Body of pancreas (tissue), 4 donors: ENCODE measurements around the gene DLGAP5. TPM values are rescaled to one million over a fixed set of nuclear protein-coding genes. Genes with fewer than 3 reads are reported as not detected.
A peak's percentile ranks its signal among the peaks of the same experiment; 100 is the strongest.

Experiments
- ATAC-seq: fragments of 150-250 bp; one replicate; pipeline ENCODE4 v1.9.1; 2016
- DNase-seq, 4 donors: peaks; one replicate each; pipeline ENCODE4 v3.0.0-alpha.2; 2019
- H3K27ac ChIP-seq, 4 donors: fragments of 200-600 bp; sonication (generic); 1 replicate in 3 of 4; 2 replicates in 1 of 4; pipeline versions ENCODE4 v1.5.1 to v1.6.1; 2016 to 2019; ENCODE audit warnings: mild to moderate bottlenecking in 1 of 4, mixed read lengths in 1 of 4, moderate library complexity in 1 of 4
- H3K27me3 ChIP-seq, 2 donors: fragments of 200-600 bp; sonication (generic); one replicate each; pipeline ENCODE4 v1.6.0; 2016; ENCODE audit warnings: mild to moderate bottlenecking in 1 of 2
- H3K36me3 ChIP-seq, 2 donors: fragments of 200-600 bp; sonication (generic); replicated peaks in 1 of 2; 2 replicates each; pipeline ENCODE4 v1.5.1; 2016; ENCODE audit warnings: low read depth in 2 of 2; ENCODE audit not compliant: insufficient read depth in 1 of 2
- H3K4me1 ChIP-seq: fragments of 200-600 bp; sonication (generic); one replicate; pipeline ENCODE4 v1.6.0; 2016
- H3K4me3 ChIP-seq, 2 donors: fragments of 200-600 bp; sonication (generic); 1 replicate in 1 of 2; 2 replicates in 1 of 2; pipeline ENCODE4 v1.5.1; 2016 to 2019
- H3K9me3 ChIP-seq, 3 donors: fragments of 200-600 bp; sonication (generic); 1 replicate in 2 of 3; 2 replicates in 1 of 3; pipeline ENCODE4 v1.5.1; 2016
- CTCF ChIP-seq, 7 experiments: fragments of 450-650 bp in 4 of 7; fragments of 200-600 bp in 3 of 7; sonication (generic) in 3 of 7; IDR thresholded peaks; one replicate each; pipeline ENCODE4 v1.5.1; 2016 to 2019; ENCODE audit warnings: antibody characterized with exemption in 7 of 7
- POLR2A ChIP-seq, 3 donors: fragments of 450-650 bp; IDR thresholded peaks; one replicate each; pipeline ENCODE4 v1.6.1; 2016; ENCODE audit warnings: antibody characterized with exemption in 3 of 3, mild to moderate bottlenecking in 2 of 3
- WGBS, 2 donors: methylation state at CpG; one replicate each; pipeline ENCODE4 v1.1.5; 2017; 5-methylcytosine and 5-hydroxymethylcytosine counted together
- intact Hi-C: fragments of 100-400 bp; cut with DNase I; formaldehyde crosslinking; loops from one replicate; pipeline ENCODE4 v1.15.1; 2023
- total RNA-seq, 2 donors: library from RNA; depleted of rRNA; stranded (reverse); fragments of >200 nt; gene quantifications; one replicate each; pipeline ENCODE4 v1.1.0, GENCODE V29; 2016

DLGAP5 gene
- total RNA-seq, 2 donors from 2014 or later: not detected

DNA sequence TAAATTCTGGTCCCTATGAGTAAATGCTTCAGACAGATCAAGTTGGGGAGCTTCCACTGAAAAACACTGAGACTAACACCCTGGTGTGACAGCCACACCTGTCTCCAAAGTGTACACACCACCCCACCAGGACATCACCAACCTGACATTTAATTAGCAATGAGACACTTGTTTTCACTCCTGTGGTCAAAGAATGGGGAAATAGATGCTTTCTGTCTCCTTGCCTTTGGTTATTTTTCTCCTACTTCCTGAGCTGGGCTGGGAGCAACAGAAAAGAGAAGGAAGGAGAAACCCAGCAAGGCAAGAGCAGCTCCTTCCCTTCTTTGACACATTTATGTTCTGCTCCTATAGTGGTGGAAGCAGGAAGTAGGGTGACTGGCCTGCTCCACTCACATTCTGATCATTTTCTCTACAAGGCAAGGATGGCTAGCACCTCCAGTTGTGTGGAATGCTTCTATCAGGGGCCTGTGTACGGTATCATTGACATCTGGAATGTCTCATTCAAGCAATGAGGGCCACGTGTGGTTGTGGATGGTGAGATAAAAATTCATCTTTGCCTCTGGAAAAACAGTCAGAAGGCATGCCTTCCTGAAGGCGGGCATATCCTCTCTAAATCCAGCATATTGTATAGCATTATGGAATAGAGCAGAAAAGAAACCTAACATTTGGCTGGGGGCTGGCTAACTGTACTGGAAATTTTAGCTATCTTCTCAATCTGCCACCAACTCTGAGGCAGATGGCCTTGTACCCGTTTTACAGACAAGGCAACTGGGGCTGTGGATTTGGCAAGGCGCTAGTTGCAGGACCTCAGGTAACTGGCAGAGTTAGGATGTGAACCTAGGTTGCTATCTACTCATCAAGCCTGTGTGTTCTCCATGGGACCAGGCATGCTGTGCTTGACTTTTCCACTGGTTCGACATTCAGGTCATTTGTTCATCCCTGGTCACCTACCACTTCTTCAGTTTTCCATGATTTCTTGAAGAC is 87.1 kb downstream of the DLGAP5 start:
- DNase-seq: peak in 1 of 4 donors; percentile 27
- intact Hi-C loops: no loop called here
- WGBS, 2 donors: 83 to 88% methylated on average over 6 of the region's 6 CpGs

DNA sequence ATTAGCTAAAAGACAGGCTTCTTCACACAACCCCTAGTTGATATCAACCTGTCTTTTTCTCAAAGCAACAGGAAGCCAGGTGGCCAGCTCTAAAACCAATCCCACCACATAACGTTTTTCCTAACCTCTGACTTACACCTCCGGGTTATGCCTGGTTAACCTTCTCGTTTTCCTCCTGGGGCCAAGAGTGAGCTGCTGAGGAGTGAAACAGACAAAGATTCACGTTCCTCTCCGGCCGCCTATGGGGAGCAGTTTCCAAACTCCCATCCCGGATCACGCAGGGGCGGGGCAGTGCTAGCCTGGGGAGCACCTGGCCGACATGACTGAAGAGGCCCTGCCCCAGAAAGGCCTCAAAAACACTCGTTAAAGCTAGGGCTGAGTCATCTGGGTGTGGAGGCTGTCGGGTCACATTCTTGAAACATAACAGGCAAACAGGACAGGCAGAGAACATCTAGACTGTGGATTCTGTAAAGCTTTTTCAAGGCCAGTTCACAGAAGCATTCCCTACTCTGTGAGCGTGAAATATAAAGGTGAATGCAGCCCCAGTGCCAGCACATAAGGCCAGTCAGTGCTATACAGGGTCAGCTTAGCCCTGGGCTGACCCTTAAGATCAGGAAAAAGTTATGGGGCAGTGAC is 88.3 kb downstream of the DLGAP5 start:
- no peak overlapping the region for H3K4me3 ChIP-seq
- peaks cover 58% of the 10 kb centered on the region for H3K4me1 ChIP-seq
- 43 to 66% methylated on average over 12 to 13 of the region's 13 CpGs for WGBS, 2 donors

More for the DNA sequence above, 87.1 kb downstream of the DLGAP5 start:
- TF ChIP-seq CTCF (IDR thresholded peaks at IDR 0.05) (no peak), POLR2A (IDR thresholded peaks at IDR 0.05) (no peak)
- Histone ChIP-seq H3K36me3 (no peaks in the 10 kb centered on the region), H3K27ac (peak overlapping the region; percentile 69 to 91 (median 84)), H3K4me1 (peaks cover 55% of the 10 kb centered on the region), H3K9me3 (no peaks in the 10 kb centered on the region), H3K27me3 (no peaks in the 10 kb centered on the region), H3K4me3 (no peak overlapping the region)
- ATAC-seq: no peak

DNA sequence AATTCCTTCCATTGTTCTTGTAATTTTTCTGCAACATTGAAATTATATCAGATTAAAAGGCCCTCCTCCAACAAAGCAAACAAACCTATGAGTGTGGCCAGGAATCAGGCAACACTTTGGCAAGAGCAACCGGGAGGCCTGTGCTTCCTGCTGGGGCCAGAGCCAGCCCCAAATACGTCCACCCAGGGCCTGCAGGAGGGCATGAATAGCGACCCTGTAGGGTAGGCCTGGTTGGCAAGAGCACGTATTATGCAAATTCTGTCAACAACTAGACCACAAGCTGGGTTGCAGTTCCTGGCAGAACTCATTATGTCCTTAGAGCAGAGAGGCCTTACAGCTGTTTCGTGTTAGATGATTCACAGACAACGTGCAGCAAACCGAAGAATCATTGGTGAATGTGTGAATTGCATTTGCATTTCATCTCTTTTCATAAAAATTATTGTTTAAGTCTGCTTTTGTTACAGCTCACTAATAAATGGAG is 89.2 kb downstream of the DLGAP5 start:
- ATAC-seq: peak; percentile 87
- Histone ChIP-seq H3K27me3 (no peaks in the 10 kb centered on the region), H3K27ac (peak overlapping the region; percentile 69 to 91 (median 84)), H3K9me3 (no peaks in the 10 kb centered on the region), H3K4me3 (no peak overlapping the region), H3K4me1 (peaks cover 52% of the 10 kb centered on the region), H3K36me3 (no peaks in the 10 kb centered on the region)
- TF ChIP-seq POLR2A (IDR thresholded peaks at IDR 0.05) (peak in 2 of 3 donors; percentile 42 to 59), CTCF (IDR thresholded peaks at IDR 0.05) (no peak)
- WGBS, 2 donors: 0 to 1% methylated on average over 4 to 7 of the region's 7 CpGs
- intact Hi-C loops: no loop called here
- peak; percentile 78 to 91 (median 87) for DNase-seq

More for the DNA sequence above, 88.3 kb downstream of the DLGAP5 start:
- TF ChIP-seq CTCF (IDR thresholded peaks at IDR 0.05) (no peak), POLR2A (IDR thresholded peaks at IDR 0.05) (peak in 2 of 3 donors; percentile 33 to 34)
- ATAC-seq (peak; percentile 80), DNase-seq (peak; percentile 61 to 87 (median 72))
- intact Hi-C loops: no loop called here
- peak overlapping the region; percentile 69 to 91 (median 84) for H3K27ac ChIP-seq
- H3K36me3 ChIP-seq: no peaks in the 10 kb centered on the region
- H3K9me3 ChIP-seq: no peaks in the 10 kb centered on the region
- no peaks in the 10 kb centered on the region for H3K27me3 ChIP-seq

DNA sequence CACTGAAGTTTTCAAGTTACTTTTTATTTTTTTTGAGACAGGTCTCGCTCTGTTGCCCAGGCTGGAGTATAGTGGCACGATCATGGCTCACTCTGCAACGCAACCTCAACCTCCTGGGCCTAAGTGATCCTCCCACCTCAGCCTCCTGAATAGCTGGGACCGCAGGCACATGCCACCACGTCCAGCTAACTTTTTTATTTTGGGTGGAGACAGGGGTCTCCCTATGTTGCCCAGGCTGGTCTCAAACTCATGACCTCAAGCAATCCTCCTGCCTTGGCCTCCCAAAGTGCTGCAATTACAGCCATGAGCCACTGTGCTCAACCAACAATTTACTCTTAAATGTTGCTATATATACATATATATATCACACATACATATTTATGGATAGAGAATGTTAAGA is 89.7 kb downstream of the DLGAP5 start:
- intact Hi-C loops: no loop called here
- H3K4me3 ChIP-seq: no peak overlapping the region
- ATAC-seq (no peak), DNase-seq (no peak)
- TF ChIP-seq CTCF (IDR thresholded peaks at IDR 0.05) (peak in 1 of 7 experiments; percentile 5), POLR2A (IDR thresholded peaks at IDR 0.05) (no peak)
- peak overlapping the region; percentile 27 to 90 (median 74) for H3K27ac ChIP-seq
- no peaks in the 10 kb centered on the region for H3K36me3 ChIP-seq
- H3K27me3 ChIP-seq: no peaks in the 10 kb centered on the region
- H3K4me1 ChIP-seq: peaks cover 49% of the 10 kb centered on the region
- whole genome bisulfite sequencing, 2 donors: 91 to 98% methylated on average over 5 of the region's 5 CpGs
- no peaks in the 10 kb centered on the region for H3K9me3 ChIP-seq
